Caco-2 (cell line): ENCODE measurements around the gene ZNF579. TPM values are rescaled to one million over a fixed set of nuclear protein-coding genes. Genes with fewer than 3 reads are reported as not detected.
A peak's percentile ranks its signal among the peaks of the same experiment; 100 is the strongest.

Experiments used
- BruUV-seq: library from RNA; stranded (reverse); fragments of 400-500 nt; replicated peaks from 2 replicates; lab custom pipeline; 2021; lab: Mats Ljungman, UMichigan
- CTCF ChIA-PET: fragments of 300-600 bp; sonication (Branson Sonifier 250); formaldehyde crosslinking; loops from one replicate; lab custom pipeline; 2022; ENCODE audit warnings: antibody characterized with exemption; lab: Charles Lee
- POLR2A ChIA-PET: fragments of 300-600 bp; sonication (Branson Sonifier 250); formaldehyde crosslinking; loops from one replicate; lab custom pipeline; 2022; ENCODE audit warnings: antibody characterized with exemption; lab: Charles Lee
- DNase-seq, 2 experiments: peaks; one replicate each; pipeline versions ENCODE4 v3.0.0 to v3.0.0-alpha.2; 2020 to 2022
- H3K27me3 ChIP-seq: replicated peaks from 2 replicates; pipeline ENCODE4 v1.6.0; 2011; ENCODE audit warnings: low read length; ENCODE audit not compliant: control insufficient read depth, insufficient read depth
- H3K36me3 ChIP-seq: 2 replicates; pipeline ENCODE4 v1.5.1; 2011; ENCODE audit warnings: low read length; ENCODE audit not compliant: control insufficient read depth, insufficient read depth
- H3K4me1 ChIP-seq: fragments of 250-450 bp; sonication (Bioruptor Pico); 2 replicates; pipeline ENCODE4 v1.5.1; 2020; ENCODE audit warnings: mild to moderate bottlenecking
- H3K4me3 ChIP-seq: 2 replicates; pipeline ENCODE4 v1.5.1; 2011; ENCODE audit warnings: low read depth, mild to moderate bottlenecking, control low read depth, low read length
- H3K9me3 ChIP-seq: fragments of 250-450 bp; sonication (Bioruptor Pico); 2 replicates; pipeline ENCODE4 v1.5.1; 2020; ENCODE audit warnings: mild to moderate bottlenecking, moderate library complexity
- H3K27ac Mint-ChIP-seq: one replicate; pipeline ENCODE4 v1.8.0; 2022; ENCODE audit warnings: mixed read lengths; ENCODE audit not compliant: unreplicated experiment
- H3K27me3 Mint-ChIP-seq: one replicate; pipeline ENCODE4 v1.8.0; 2022; ENCODE audit warnings: mixed read lengths; ENCODE audit not compliant: insufficient read depth, unreplicated experiment
- H3K36me3 Mint-ChIP-seq: one replicate; pipeline ENCODE4 v1.8.0; 2022; ENCODE audit warnings: mild to moderate bottlenecking, mixed read lengths; ENCODE audit not compliant: insufficient read depth, unreplicated experiment
- H3K4me1 Mint-ChIP-seq: one replicate; pipeline ENCODE4 v1.8.0; 2022; ENCODE audit warnings: low read depth, mixed read lengths; ENCODE audit not compliant: unreplicated experiment
- H3K4me3 Mint-ChIP-seq: one replicate; pipeline ENCODE4 v1.8.0; 2022; ENCODE audit warnings: mild to moderate bottlenecking, moderate library complexity, mixed read lengths; ENCODE audit not compliant: unreplicated experiment
- H3K9me3 Mint-ChIP-seq: one replicate; pipeline ENCODE4 v1.8.0; 2022; ENCODE audit warnings: mixed read lengths; ENCODE audit not compliant: unreplicated experiment
- CTCF ChIP-seq, 2 experiments: fragments of 200-600 bp in 1 of 2; IDR thresholded peaks; 1 replicate in 1 of 2; 2 replicates in 1 of 2; pipeline versions ENCODE4 v1.5.1 to v1.8.0; 2011 to 2022; ENCODE audit warnings: antibody characterized with exemption in 1 of 2, control low read depth in 1 of 2, inconsistent platforms in 1 of 2, low read depth in 1 of 2, low read length in 1 of 2, mild to moderate bottlenecking in 1 of 2, moderate library complexity in 1 of 2; ENCODE audit not compliant: insufficient read depth in 1 of 2, severe bottlenecking in 1 of 2, unreplicated experiment in 1 of 2
- intact Hi-C: fragments of 100-400 bp; cut with micrococcal nuclease; formaldehyde crosslinking; loops from one replicate; pipeline ENCODE4 v1.10.0; 2022; ENCODE audit not compliant: unreplicated experiment
- total RNA-seq: library from RNA; stranded (reverse); gene quantifications from 2 replicates; pipeline ENCODE4 v1.2.3, GENCODE V29; 2022

Gene ZNF579
- total RNA-seq, 1 experiment from 2014 or later, result 30.4 TPM

GRCh38 chr19:55581823-55582223, 1.2 kb upstream of the ZNF579 start:
- peaks cover 22% of the 10 kb centered on the region for H3K4me1 ChIP-seq
- Mint-ChIP-seq H3K27ac (peak overlapping the region; percentile 46), H3K9me3 (no peaks in the 10 kb centered on the region), H3K4me1 (peaks cover 27% of the 10 kb centered on the region), H3K4me3 (peak overlapping the region; percentile 85), H3K36me3 (peaks cover 35% of the 10 kb centered on the region), H3K27me3 (no peaks in the 10 kb centered on the region)
- no peaks in the 10 kb centered on the region; the same call in 1 of the 2 replicates for H3K36me3 ChIP-seq
- no peaks in the 10 kb centered on the region for H3K27me3 ChIP-seq
- H3K4me3 ChIP-seq, result peak overlapping the region; percentile 68
- intact Hi-C loops, result loop anchor here (1.0 to 2.0 kb wide), 6 partner anchors 17 to 65 kb away; partner anchors contain the start of genes FIZ1, ZNF784 and ZNF865
- no peaks in the 10 kb centered on the region for H3K9me3 ChIP-seq
- no peak for TF ChIP-seq CTCF (IDR thresholded peaks at IDR 0.05; ENCODE audit: insufficient read depth in 1 of 2, low read depth in 1 of 2, low read length in 1 of 2, severe bottlenecking in 1 of 2, unreplicated experiment in 1 of 2)
- peak; percentile 84 to 86 for DNase-seq
- POLR2A ChIA-PET, result interaction anchor here (0.6 to 2.0 kb wide), 7 partner anchors 17 to 242 kb away, joined by 3 to 27 read pairs (median 6); partner anchors contain the start of genes FIZ1, KMT5C, U2AF2 and ZNF628
- CTCF ChIA-PET, result interaction anchor here (0.6 to 3.1 kb wide), 13 partner anchors 9 to 441 kb away, joined by 3 to 16 read pairs (median 6); partner anchors contain the start of genes FIZ1, NAT14, ZNF524 and ZNF865
- no TSS peak for BruUV-seq

GRCh38 chr19:55581145-55581822, 636 bp upstream of the ZNF579 start:
- no peak for TF ChIP-seq CTCF (IDR thresholded peaks at IDR 0.05; ENCODE audit: insufficient read depth in 1 of 2, low read depth in 1 of 2, low read length in 1 of 2, severe bottlenecking in 1 of 2, unreplicated experiment in 1 of 2)
- peaks cover 27% of the 10 kb centered on the region for H3K4me1 Mint-ChIP-seq
- Histone ChIP-seq H3K9me3 (no peaks in the 10 kb centered on the region), H3K27me3 (no peaks in the 10 kb centered on the region), H3K4me1 (peaks cover 19% of the 10 kb centered on the region), H3K4me3 (peak overlapping the region; percentile 68), H3K36me3 (no peaks in the 10 kb centered on the region; the same call in 1 of the 2 replicates)
- DNase-seq, result peak; percentile 66 to 73
- intact Hi-C loops, result loop anchor here (1.0 to 2.0 kb wide), 5 partner anchors 24 to 64 kb away; partner anchors contain the start of genes ZNF784 and ZNF865
- peak overlapping the region; percentile 85 for H3K4me3 Mint-ChIP-seq
- no peaks in the 10 kb centered on the region for H3K27me3 Mint-ChIP-seq
- H3K9me3 Mint-ChIP-seq, result no peaks in the 10 kb centered on the region
- ChIA-PET POLR2A (interaction anchor here (0.8 to 2.0 kb wide), 6 partner anchors 18 to 242 kb away, joined by 3 to 27 read pairs (median 7); partner anchors contain the start of genes FIZ1, KMT5C, U2AF2 and ZNF784), CTCF (interaction anchor here (0.6 to 3.1 kb wide), 12 partner anchors 8 to 440 kb away, joined by 3 to 16 read pairs (median 6); partner anchors contain the start of genes FIZ1, NAT14, ZNF524 and ZNF865)
- H3K36me3 Mint-ChIP-seq, result peaks cover 36% of the 10 kb centered on the region
- H3K27ac Mint-ChIP-seq, result peak overlapping the region; percentile 46
- TSS peak; percentile 74 for BruUV-seq
